H9 (cell line): ENCODE data around the gene PDE3A. TPM values are rescaled to one million over a fixed set of nuclear protein-coding genes. Genes with fewer than 3 reads are reported as not detected.

Source experiments
- DNase-seq: peaks from one replicate; pipeline ENCODE4 v3.0.0-alpha.2; 2017
- H2AFZ ChIP-seq: one replicate; pipeline ENCODE4 v1.6.1; 2013; ENCODE audit warnings: mild to moderate bottlenecking, low read length, control low read depth, moderate library complexity
- H2AK5ac ChIP-seq: 2 replicates; pipeline ENCODE4 v1.6.1; 2013; ENCODE audit warnings: low read length, control low read depth, mixed read lengths; ENCODE audit not compliant: insufficient read length
- H2BK120ac ChIP-seq: one replicate; pipeline ENCODE4 v1.6.1; 2013; ENCODE audit warnings: low read depth, mild to moderate bottlenecking, low read length, control low read depth, inconsistent platforms; ENCODE audit not compliant: poor library complexity, severe bottlenecking
- H2BK12ac ChIP-seq: 2 replicates; pipeline ENCODE4 v1.6.1; 2013; ENCODE audit warnings: low read length, control low read depth, mixed read lengths, low read depth; ENCODE audit not compliant: insufficient read length
- H2BK15ac ChIP-seq: 2 replicates; pipeline ENCODE4 v1.6.1; 2013; ENCODE audit warnings: low read depth, low read length, control low read depth
- H2BK20ac ChIP-seq: one replicate; pipeline ENCODE4 v1.6.1; 2013; ENCODE audit warnings: low read depth, mild to moderate bottlenecking, low read length, control low read depth, inconsistent platforms; ENCODE audit not compliant: poor library complexity, severe bottlenecking
- H2BK5ac ChIP-seq: 2 replicates; pipeline ENCODE4 v1.6.1; 2013; ENCODE audit warnings: low read length, control low read depth, mixed read lengths; ENCODE audit not compliant: insufficient read length
- H3K14ac ChIP-seq: 2 replicates; pipeline ENCODE4 v1.6.1; 2013; ENCODE audit warnings: low read length, control low read depth; ENCODE audit not compliant: insufficient read depth
- H3K18ac ChIP-seq: 2 replicates; pipeline ENCODE4 v1.6.1; 2013; ENCODE audit warnings: low read depth, mild to moderate bottlenecking, mixed read lengths, low read length, control low read depth; ENCODE audit not compliant: insufficient read length
- H3K23ac ChIP-seq: 2 replicates; pipeline ENCODE4 v1.6.1; 2013; ENCODE audit warnings: low read length, control low read depth, mixed read lengths, low read depth; ENCODE audit not compliant: insufficient read length
- H3K23me2 ChIP-seq: 2 replicates; pipeline ENCODE4 v1.6.1; 2013; ENCODE audit warnings: low read depth, mild to moderate bottlenecking, mixed read lengths, low read length, control low read depth; ENCODE audit not compliant: insufficient read length, poor library complexity, severe bottlenecking
- H3K27ac ChIP-seq: 2 replicates; pipeline ENCODE4 v1.5.1; 2013; ENCODE audit warnings: low read length, control low read depth, mixed read lengths, low read depth; ENCODE audit not compliant: insufficient read length
- H3K27me3 ChIP-seq: 2 replicates; pipeline ENCODE4 v1.6.1; 2013; ENCODE audit warnings: low read length, control low read depth, inconsistent platforms; ENCODE audit not compliant: insufficient read depth
- H3K4ac ChIP-seq: 2 replicates; pipeline ENCODE4 v1.6.1; 2013; ENCODE audit warnings: low read depth, mild to moderate bottlenecking, control low read depth, inconsistent platforms, low read length, moderate library complexity
- H3K4me1 ChIP-seq: 2 replicates; pipeline ENCODE4 v1.6.1; 2013; ENCODE audit warnings: low read length, control low read depth, inconsistent platforms; ENCODE audit not compliant: insufficient read depth
- H3K4me2 ChIP-seq: 2 replicates; pipeline ENCODE4 v1.6.1; 2013; ENCODE audit warnings: low read length, control low read depth, mixed read lengths; ENCODE audit not compliant: insufficient read length, insufficient read depth
- H3K56ac ChIP-seq: 2 replicates; pipeline ENCODE4 v1.6.1; 2013; ENCODE audit warnings: low read depth, mild to moderate bottlenecking, mixed read lengths, low read length, control low read depth; ENCODE audit not compliant: insufficient read length
- H3K79me1 ChIP-seq: 2 replicates; pipeline ENCODE4 v1.6.1; 2013; ENCODE audit warnings: low read depth, mild to moderate bottlenecking, moderate library complexity, low read length, control low read depth, inconsistent platforms; ENCODE audit not compliant: insufficient read depth, poor library complexity, severe bottlenecking
- H3K79me2 ChIP-seq: 2 replicates; pipeline ENCODE4 v1.6.1; 2013; ENCODE audit warnings: low read length, control low read depth, inconsistent platforms; ENCODE audit not compliant: insufficient read depth
- H3K9ac ChIP-seq: 2 replicates; pipeline ENCODE4 v1.6.1; 2013; ENCODE audit warnings: low read length, control low read depth, mixed read lengths; ENCODE audit not compliant: insufficient read length; ENCODE audit errors: extremely low read depth
- H3K9me3 ChIP-seq: one replicate; pipeline ENCODE4 v1.6.1; 2013; ENCODE audit warnings: low read depth, low read length, inconsistent platforms; ENCODE audit not compliant: control insufficient read depth
- H3T11ph ChIP-seq: one replicate; pipeline ENCODE4 v1.6.1; 2013; ENCODE audit warnings: mild to moderate bottlenecking, low read length, control low read depth, inconsistent platforms
- H4K20me1 ChIP-seq: one replicate; pipeline ENCODE4 v1.6.1; 2013; ENCODE audit not compliant: control insufficient read depth, insufficient read length, insufficient read depth
- H4K5ac ChIP-seq: 2 replicates; pipeline ENCODE4 v1.6.1; 2013; ENCODE audit warnings: low read depth, mild to moderate bottlenecking, mixed read lengths, low read length, control low read depth; ENCODE audit not compliant: insufficient read length
- H4K8ac ChIP-seq: replicated peaks from 2 replicates; pipeline ENCODE4 v1.6.1; 2013; ENCODE audit warnings: low read length, control low read depth, mixed read lengths, low read depth; ENCODE audit not compliant: insufficient read length
- H4K91ac ChIP-seq: 2 replicates; pipeline ENCODE4 v1.6.1; 2013; ENCODE audit warnings: low read depth, mild to moderate bottlenecking, moderate library complexity, mixed read lengths, low read length, control low read depth; ENCODE audit not compliant: insufficient read length
- H3K27ac Mint-ChIP-seq, 3 experiments: 2 replicates in 2 of 3; 3 replicates in 1 of 3; pipeline ENCODE4 v1.8.0; 2020 to 2021; ENCODE audit warnings: mixed read lengths in 3 of 3, mild to moderate bottlenecking in 1 of 3, moderate library complexity in 1 of 3
- H3K27me3 Mint-ChIP-seq: 2 replicates; pipeline ENCODE4 v1.8.0; 2021; ENCODE audit warnings: low read depth, mild to moderate bottlenecking, moderate library complexity, mixed read lengths
- H3K36me3 Mint-ChIP-seq, 3 experiments: 2 replicates in 2 of 3; 3 replicates in 1 of 3; pipeline ENCODE4 v1.8.0; 2020 to 2021; ENCODE audit warnings: low read depth in 3 of 3, mixed read lengths in 3 of 3; ENCODE audit not compliant: insufficient read depth in 1 of 3
- H3K4me1 Mint-ChIP-seq, 2 experiments: 2 replicates each; pipeline ENCODE4 v1.8.0; 2020; ENCODE audit warnings: mixed read lengths in 2 of 2
- H3K4me3 Mint-ChIP-seq, 2 experiments: 2 replicates in 1 of 2; 3 replicates in 1 of 2; pipeline ENCODE4 v1.8.0; 2020 to 2021; ENCODE audit warnings: mild to moderate bottlenecking in 2 of 2, mixed read lengths in 2 of 2, moderate library complexity in 1 of 2
- H3K9me3 Mint-ChIP-seq, 2 experiments: 2 replicates in 1 of 2; 3 replicates in 1 of 2; pipeline ENCODE4 v1.8.0; 2020; ENCODE audit warnings: mild to moderate bottlenecking in 2 of 2, mixed read lengths in 2 of 2, moderate library complexity in 1 of 2
- WGBS: extraction: QIAGEN DNeasy Blood & Tissue Kit; methylation state at CpG from one replicate; pipeline ENCODE4 v1.1.7; 2013; ENCODE audit warnings: missing lambda C conversion rate, low lambda C conversion rate, mixed read lengths; ENCODE audit not compliant: insufficient read length; ENCODE audit errors: extremely low coverage; 5-methylcytosine and 5-hydroxymethylcytosine counted together
- total RNA-seq: library from RNA; stranded (reverse); gene quantifications from 2 replicates; pipeline ENCODE4 v1.2.1, GENCODE V29; 2021
- TF ChIP-seq, protein P1 (sequence below): fragments of 200-600 bp; sonication (generic); conservative IDR thresholded peaks from 3 replicates; pipeline ENCODE4 v1.8.0; 2021; ENCODE audit warnings: antibody characterized with exemption, mild to moderate bottlenecking

PDE3A gene
- total RNA-seq, 1 experiment from 2014 or later = 3.0 TPM

DNA sequence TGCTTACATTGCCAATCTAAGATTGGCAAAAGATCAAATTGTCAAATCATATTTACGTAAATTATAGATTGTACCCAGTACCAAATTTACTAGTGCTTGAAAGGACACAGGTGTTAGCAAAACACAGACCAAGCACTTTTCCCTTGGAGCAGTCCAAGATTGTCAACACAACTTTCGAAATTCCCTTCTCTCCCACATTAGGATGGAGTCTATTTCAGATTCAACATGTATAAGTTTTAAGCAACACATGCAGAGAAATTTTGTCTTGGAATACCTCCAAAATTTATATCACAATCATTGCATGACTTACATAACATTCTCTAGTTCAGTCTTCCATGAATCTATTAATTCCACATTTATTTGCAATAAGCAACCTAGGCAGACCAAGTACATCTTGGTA lies 251.9 kb downstream of the PDE3A start:
- Histone ChIP-seq H2BK12ac (no peak overlapping the region), H2BK20ac (no peak overlapping the region), H3K18ac (no peak overlapping the region), H3K27me3 (no peaks in the 10 kb centered on the region), H2BK5ac (no peak overlapping the region), H3K56ac (no peak overlapping the region), H2AFZ (no peak overlapping the region), H3K79me2 (no peaks in the 10 kb centered on the region), H3K9me3 (no peaks in the 10 kb centered on the region), H3K23ac (no peak overlapping the region), H3K79me1 (no peaks in the 10 kb centered on the region), H3T11ph (no peak overlapping the region), H3K23me2 (no peaks in the 10 kb centered on the region), H3K27ac (no peak overlapping the region), H3K14ac (no peak overlapping the region), H4K20me1 (no peaks in the 10 kb centered on the region), H3K4ac (no peak overlapping the region), H3K4me2 (no peak overlapping the region), H4K8ac (no peak overlapping the region), H3K9ac (no peak overlapping the region), H2AK5ac (no peak overlapping the region), H4K5ac (no peak overlapping the region), H3K4me1 (no peaks in the 10 kb centered on the region), H4K91ac (no peak overlapping the region), H2BK15ac (no peak overlapping the region), H2BK120ac (no peak overlapping the region)
- Mint-ChIP-seq H3K9me3 (no peaks in the 10 kb centered on the region), H3K27me3 (no peaks in the 10 kb centered on the region), H3K27ac (no peak overlapping the region), H3K4me3 (no peak overlapping the region), H3K36me3 (no peaks in the 10 kb centered on the region), H3K4me1 (peaks cover 0 to 4% of the 10 kb centered on the region in 2 experiments; a peak in 2 of 4 replicates)
- DNase-seq = no peak
- TF ChIP-seq, protein P1, sequence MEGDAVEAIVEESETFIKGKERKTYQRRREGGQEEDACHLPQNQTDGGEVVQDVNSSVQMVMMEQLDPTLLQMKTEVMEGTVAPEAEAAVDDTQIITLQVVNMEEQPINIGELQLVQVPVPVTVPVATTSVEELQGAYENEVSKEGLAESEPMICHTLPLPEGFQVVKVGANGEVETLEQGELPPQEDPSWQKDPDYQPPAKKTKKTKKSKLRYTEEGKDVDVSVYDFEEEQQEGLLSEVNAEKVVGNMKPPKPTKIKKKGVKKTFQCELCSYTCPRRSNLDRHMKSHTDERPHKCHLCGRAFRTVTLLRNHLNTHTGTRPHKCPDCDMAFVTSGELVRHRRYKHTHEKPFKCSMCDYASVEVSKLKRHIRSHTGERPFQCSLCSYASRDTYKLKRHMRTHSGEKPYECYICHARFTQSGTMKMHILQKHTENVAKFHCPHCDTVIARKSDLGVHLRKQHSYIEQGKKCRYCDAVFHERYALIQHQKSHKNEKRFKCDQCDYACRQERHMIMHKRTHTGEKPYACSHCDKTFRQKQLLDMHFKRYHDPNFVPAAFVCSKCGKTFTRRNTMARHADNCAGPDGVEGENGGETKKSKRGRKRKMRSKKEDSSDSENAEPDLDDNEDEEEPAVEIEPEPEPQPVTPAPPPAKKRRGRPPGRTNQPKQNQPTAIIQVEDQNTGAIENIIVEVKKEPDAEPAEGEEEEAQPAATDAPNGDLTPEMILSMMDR = no peak
- no CpG with 5 or more reads among the region's 2 CpGs for WGBS
